ENCODE data around the gene PMM1.
"Not testable (repeated sequence)": the region's sequence is repeated elsewhere in the genome, so short reads cannot be mapped to it uniquely, and the experiment has no call there.

PMM1 gene

GRCh38 chr22:41574847-41575381, 14.7 kb downstream of the PMM1 start:
- H3K4me3 ChIP-seq (ENCODE audit: low read depth in 1 of 2, low read length in 1 of 2): no peak overlapping the region
- H3K36me3 ChIP-seq: peaks cover 58% of the 10 kb centered on the region
- no peaks in the 10 kb centered on the region for H3K27me3 ChIP-seq
- no peaks in the 10 kb centered on the region for H3K9me3 ChIP-seq
- no peak overlapping the region for H3K27ac ChIP-seq
- TF ChIP-seq CTCF (IDR thresholded peaks at IDR 0.05): no peak
- H3K4me1 ChIP-seq (ENCODE audit: control insufficient read depth in 1 of 2, insufficient read depth in 1 of 2, low read depth in 1 of 2, low read length in 1 of 2): no peaks in the 10 kb centered on the region

- no peak overlapping the region for H3K27ac ChIP-seq
- no peak for TF ChIP-seq CTCF (IDR thresholded peaks at IDR 0.05)
- H3K9me3 ChIP-seq: no peaks in the 10 kb centered on the region
- H3K27me3 ChIP-seq: no peaks in the 10 kb centered on the region
- H3K36me3 ChIP-seq: peaks cover 46% of the 10 kb centered on the region
- H3K4me3 ChIP-seq (ENCODE audit: low read depth in 1 of 2, low read length in 1 of 2): no peak overlapping the region
- no peaks in the 10 kb centered on the region for H3K4me1 ChIP-seq (ENCODE audit: control insufficient read depth in 1 of 2, insufficient read depth in 1 of 2, low read depth in 1 of 2, low read length in 1 of 2)
Measured at GRCh38 chr22:41573677-41574076, 16.0 kb downstream of the PMM1 start.

- not testable (repeated sequence) for H3K4me1 ChIP-seq (ENCODE audit: control insufficient read depth in 1 of 2, insufficient read depth in 1 of 2, low read depth in 1 of 2, low read length in 1 of 2); H3K27ac ChIP-seq; H3K27me3 ChIP-seq; H3K4me3 ChIP-seq (ENCODE audit: low read depth in 1 of 2, low read length in 1 of 2); H3K9me3 ChIP-seq
- peaks cover 32% of the 10 kb centered on the region for H3K36me3 ChIP-seq
Measured at GRCh38 chr22:41572305-41572704, 17.3 kb downstream of the PMM1 start.

GRCh38 chr22:41571786-41572185, 17.9 kb downstream of the PMM1 start:
- no peaks in the 10 kb centered on the region for H3K4me1 ChIP-seq (ENCODE audit: control insufficient read depth in 1 of 2, insufficient read depth in 1 of 2, low read depth in 1 of 2, low read length in 1 of 2)
- H3K27ac ChIP-seq: no peak overlapping the region
- H3K27me3 ChIP-seq: no peaks in the 10 kb centered on the region
- peaks cover 27% of the 10 kb centered on the region for H3K36me3 ChIP-seq
- no peak overlapping the region for H3K4me3 ChIP-seq (ENCODE audit: low read depth in 1 of 2, low read length in 1 of 2)
- no peaks in the 10 kb centered on the region for H3K9me3 ChIP-seq
- no peak for TF ChIP-seq CTCF (IDR thresholded peaks at IDR 0.05)

GRCh38 chr22:41570221-41570620, 19.4 kb downstream of the PMM1 start:
- H3K4me1 ChIP-seq (ENCODE audit: control insufficient read depth in 1 of 2, insufficient read depth in 1 of 2, low read depth in 1 of 2, low read length in 1 of 2): no peaks in the 10 kb centered on the region
- no peak overlapping the region for H3K27ac ChIP-seq
- H3K27me3 ChIP-seq: no peaks in the 10 kb centered on the region
- H3K36me3 ChIP-seq: peaks cover 11% of the 10 kb centered on the region
- no peak overlapping the region for H3K4me3 ChIP-seq (ENCODE audit: low read depth in 1 of 2, low read length in 1 of 2)
- no peaks in the 10 kb centered on the region for H3K9me3 ChIP-seq
- no peak for TF ChIP-seq CTCF (IDR thresholded peaks at IDR 0.05)

GRCh38 chr22:41568811-41569210, 20.8 kb downstream of the PMM1 start:
- Histone ChIP-seq H3K36me3 (no peaks in the 10 kb centered on the region), H3K9me3 (no peaks in the 10 kb centered on the region), H3K4me1 (ENCODE audit: control insufficient read depth in 1 of 2, insufficient read depth in 1 of 2, low read depth in 1 of 2, low read length in 1 of 2) (no peaks in the 10 kb centered on the region), H3K27ac (no peak overlapping the region), H3K4me3 (ENCODE audit: low read depth in 1 of 2, low read length in 1 of 2) (no peak overlapping the region), H3K27me3 (no peaks in the 10 kb centered on the region)
- no peak for TF ChIP-seq CTCF (IDR thresholded peaks at IDR 0.05)
